Measurements from ENCODE around the gene DISP1. TPM values are rescaled to one million over a fixed set of nuclear protein-coding genes. Genes with fewer than 3 reads are reported as not detected.
A peak's percentile ranks its signal among the peaks of the same experiment; 100 is the strongest.

DISP1 gene
- total RNA-seq (2014; rRNA removed; shearing (Covaris generic)) = 12.2 and 15.0 TPM in 2 replicates
- polyA plus RNA-seq (2014; cell fraction: nucleus; rRNA removed) = 13.4 and 15.3 TPM in 2 replicates

DNA sequence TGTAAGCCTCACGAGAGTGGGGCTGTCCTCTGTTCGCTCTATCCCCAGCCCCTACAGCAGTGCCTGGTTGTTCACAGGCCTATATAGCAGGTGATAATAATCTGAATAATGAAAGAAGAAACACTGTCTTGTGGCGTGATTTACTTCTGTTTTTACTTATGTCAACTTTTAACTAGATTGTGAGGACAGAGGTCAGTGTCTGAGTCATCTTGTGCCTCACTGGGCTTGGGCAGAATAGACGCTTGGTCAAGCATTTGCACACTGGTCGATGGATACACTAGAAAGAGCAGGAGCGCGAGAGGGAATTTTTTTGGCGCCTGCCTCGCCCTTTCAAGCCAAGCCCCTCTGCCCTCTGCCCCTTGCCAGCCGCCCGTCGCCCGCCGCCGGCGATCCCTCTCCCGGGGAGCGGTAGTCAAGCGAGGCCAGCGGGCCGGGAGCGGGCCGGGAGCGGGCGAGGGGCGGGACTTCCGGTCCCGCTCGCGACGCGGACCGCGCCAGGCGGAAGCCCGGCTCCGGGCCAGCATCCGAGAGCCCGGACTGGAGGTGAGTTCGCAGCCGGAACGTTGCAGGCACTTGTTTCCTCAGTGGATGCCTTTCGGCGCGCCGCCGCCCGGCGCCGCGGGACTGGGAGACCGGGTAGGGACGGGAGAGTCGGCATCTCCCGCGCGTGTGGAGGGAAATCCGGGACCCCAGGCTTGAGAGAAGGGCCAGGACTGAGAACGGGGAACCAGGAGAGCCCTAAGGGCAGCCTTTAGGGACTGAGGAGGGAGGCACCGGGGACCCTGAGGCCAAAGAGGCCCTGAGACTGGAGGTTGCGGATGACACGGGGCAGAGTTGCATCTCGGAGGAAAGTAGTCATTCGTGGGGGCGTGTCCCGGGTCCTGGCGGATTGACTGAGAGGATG lies at the start of gene DISP1:
Gene DISP1 (plus strand): TSS at position 504 of the 904 bp plus-strand sequence. CDS start 127,785 bp downstream, outside the sequence.
- DNase-seq (ENCODE audit: extremely low read depth, low read depth) = peak; percentile 80

GRCh38 chr1:222767152-222767571 lies 47.7 kb upstream of the DISP1 start:
- DNase-seq (ENCODE audit: extremely low read depth, low read depth) = no peak

- DNase-seq (ENCODE audit: extremely low read depth, low read depth) = no peak
These were observed 46.2 kb upstream of the DISP1 start for GRCh38 chr1:222768592-222768991.

DNA sequence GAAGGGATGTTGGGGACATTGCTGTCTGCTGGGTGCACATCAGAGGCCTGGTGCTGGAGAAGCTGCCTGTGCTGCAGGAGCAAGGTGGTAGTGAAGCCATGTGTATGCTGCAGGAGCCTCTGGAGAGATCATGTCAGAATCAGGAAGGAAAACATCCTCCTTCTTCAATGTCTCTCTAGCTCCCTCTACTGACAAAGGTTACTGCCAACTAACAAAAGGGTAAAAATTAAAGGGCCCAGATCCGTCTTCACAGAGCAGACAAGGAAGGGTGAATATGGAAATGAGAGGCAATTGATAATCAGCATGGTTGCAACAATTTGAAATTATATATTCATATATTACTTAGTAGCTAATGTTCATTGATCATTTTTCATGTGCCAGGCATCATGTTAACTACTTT lies 45.7 kb upstream of the DISP1 start:
- no peak for DNase-seq (ENCODE audit: extremely low read depth, low read depth)

DNA sequence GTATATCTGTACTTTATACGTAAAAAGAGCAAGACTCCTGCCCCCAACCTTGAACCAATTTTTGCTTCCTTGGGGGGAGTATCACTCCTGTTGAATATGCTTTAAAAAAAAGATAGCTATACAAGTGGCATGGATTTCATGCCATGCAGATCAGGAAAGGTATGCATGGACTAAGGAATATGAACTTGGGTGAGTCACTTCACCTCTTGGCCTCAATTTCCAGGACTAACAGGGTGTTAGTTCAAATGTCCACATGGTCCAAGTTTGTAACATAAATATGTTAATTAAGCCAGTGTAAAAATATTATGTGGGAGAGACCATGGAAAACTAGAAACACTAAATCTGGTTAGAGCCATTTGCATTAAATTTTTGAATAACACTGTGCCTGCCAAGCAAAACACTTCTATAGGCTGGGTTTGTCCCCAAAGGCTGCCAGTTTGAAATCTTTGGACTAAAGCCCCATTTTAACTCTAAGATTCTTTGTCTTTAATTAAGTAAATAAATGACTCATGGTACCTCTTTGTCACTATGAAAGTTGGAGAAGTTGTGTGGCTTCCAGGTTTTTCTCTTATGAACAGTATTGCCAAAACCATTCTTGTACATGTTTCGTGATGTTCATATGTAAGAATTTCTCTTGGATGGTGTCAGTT lies 44.7 kb upstream of the DISP1 start:
- no peak for DNase-seq (ENCODE audit: extremely low read depth, low read depth)

DNA sequence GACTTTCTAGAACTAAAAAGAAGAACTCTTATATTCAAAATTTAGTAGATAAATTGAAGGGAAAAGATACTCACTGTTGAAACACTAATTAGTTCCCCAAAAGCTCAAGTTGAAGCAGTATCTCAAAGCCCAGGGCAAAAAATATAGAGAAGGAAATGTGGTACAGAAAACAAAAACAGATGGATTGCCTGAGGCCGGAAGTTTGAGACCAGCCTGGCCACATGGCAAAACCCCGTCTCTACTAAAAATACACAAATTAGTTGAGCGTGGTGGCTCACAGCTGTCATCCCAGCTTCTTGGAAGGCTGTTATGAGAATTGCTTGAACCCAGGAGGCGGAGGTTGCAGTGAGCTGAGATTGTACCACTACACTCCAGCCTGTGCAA lies 41.9 kb upstream of the DISP1 start:
- DNase-seq (ENCODE audit: extremely low read depth, low read depth) = no peak

- DNase-seq (ENCODE audit: extremely low read depth, low read depth) = peak; percentile 46
These were observed 37.4 kb upstream of the DISP1 start for GRCh38 chr1:222777463-222777862.

- DNase-seq (ENCODE audit: extremely low read depth, low read depth) = peak; percentile 56
These were observed 36.9 kb upstream of the DISP1 start for GRCh38 chr1:222777977-222778376.

DNA sequence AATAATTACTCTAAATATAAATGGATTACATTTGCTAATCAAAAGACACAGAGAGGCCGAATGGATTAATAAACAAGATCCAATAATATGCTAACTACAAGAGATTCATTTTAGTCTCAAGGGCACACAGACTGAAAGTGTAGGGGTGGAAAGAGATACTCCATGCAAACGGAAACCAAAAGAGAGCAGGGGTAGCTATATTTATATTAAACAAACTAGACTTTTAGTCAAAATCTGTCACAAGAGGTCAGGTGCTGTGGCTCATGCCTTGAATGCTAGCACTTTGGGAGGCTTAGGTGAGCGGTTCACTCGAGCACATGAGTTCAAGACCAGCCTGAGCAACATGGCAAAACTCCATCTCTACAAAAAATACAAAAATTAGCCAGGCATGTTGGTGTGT lies 33.6 kb upstream of the DISP1 start:
- DNase-seq (ENCODE audit: extremely low read depth, low read depth) = no peak

GRCh38 chr1:222783051-222783450 lies 31.8 kb upstream of the DISP1 start:
- DNase-seq (ENCODE audit: extremely low read depth, low read depth) = no peak

GRCh38 chr1:222784371-222784770 lies 30.5 kb upstream of the DISP1 start:
- no peak for DNase-seq (ENCODE audit: extremely low read depth, low read depth)

- DNase-seq (ENCODE audit: extremely low read depth, low read depth) = no peak
These were observed 29.9 kb upstream of the DISP1 start for GRCh38 chr1:222784916-222785315.

- no peak for DNase-seq (ENCODE audit: extremely low read depth, low read depth)
These were observed 29.3 kb upstream of the DISP1 start for GRCh38 chr1:222785529-222785928.

DNA sequence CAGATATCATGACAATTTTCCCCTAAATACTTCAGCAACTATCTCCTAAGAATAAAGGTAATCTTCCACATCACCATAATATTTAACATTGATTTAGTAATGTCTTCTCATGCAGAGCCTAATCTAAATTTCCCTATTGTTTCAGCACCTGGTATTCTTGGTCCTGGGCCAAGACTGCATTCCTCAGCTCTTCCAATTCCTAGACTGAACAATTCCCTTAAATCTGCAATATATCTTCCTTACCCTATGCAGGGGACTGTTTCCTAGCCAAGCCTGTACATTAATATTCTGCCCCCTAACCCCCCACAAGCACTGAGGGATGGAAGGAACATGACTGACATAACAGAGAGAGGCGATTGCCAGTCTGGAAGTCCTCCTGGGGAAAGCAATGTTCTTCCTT lies 28.7 kb upstream of the DISP1 start:
- DNase-seq (ENCODE audit: extremely low read depth, low read depth) = no peak

- no peak for DNase-seq (ENCODE audit: extremely low read depth, low read depth)
These were observed 27.1 kb upstream of the DISP1 start for GRCh38 chr1:222787729-222788128.

DNA sequence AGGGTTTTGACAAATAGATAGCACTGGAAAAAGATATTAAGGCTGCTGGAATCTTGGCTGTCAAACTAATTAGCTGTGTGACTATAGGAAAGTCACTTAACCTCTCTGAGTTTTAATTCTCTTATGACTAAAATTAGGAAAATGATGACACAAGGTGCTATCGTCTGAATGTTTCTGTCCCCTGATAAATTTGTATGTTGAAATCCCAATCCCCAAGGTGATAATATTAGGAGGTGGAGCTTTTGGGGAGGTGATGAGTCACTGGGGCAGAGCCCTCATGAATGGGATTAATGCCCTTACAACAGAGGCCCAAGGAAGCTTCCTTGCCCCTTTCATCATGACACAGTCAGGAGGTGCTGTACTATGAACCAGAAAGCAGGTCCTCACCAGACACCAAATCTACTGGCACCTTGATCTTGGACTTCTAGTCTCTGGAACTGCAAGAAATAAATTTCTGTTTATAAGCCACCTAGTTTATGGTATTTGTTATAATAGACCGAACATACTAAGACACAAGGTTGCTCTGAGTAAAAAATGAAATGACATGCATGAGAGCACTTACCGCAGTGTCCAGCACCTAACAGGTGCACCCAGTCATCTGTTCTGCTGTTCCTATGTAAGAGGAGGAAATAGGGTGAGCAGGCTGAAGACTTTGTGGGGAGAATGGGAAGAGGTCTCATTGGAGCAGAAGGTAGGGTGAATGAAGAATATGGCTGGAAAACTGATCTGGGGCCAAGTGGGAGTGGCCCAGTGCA lies 26.3 kb upstream of the DISP1 start:
- DNase-seq (ENCODE audit: extremely low read depth, low read depth) = no peak

GRCh38 chr1:222790115-222790514 lies 24.7 kb upstream of the DISP1 start:
- no peak for DNase-seq (ENCODE audit: extremely low read depth, low read depth)

GRCh38 chr1:222790520-222790919 lies 24.3 kb upstream of the DISP1 start:
- DNase-seq (ENCODE audit: extremely low read depth, low read depth) = no peak

DNA sequence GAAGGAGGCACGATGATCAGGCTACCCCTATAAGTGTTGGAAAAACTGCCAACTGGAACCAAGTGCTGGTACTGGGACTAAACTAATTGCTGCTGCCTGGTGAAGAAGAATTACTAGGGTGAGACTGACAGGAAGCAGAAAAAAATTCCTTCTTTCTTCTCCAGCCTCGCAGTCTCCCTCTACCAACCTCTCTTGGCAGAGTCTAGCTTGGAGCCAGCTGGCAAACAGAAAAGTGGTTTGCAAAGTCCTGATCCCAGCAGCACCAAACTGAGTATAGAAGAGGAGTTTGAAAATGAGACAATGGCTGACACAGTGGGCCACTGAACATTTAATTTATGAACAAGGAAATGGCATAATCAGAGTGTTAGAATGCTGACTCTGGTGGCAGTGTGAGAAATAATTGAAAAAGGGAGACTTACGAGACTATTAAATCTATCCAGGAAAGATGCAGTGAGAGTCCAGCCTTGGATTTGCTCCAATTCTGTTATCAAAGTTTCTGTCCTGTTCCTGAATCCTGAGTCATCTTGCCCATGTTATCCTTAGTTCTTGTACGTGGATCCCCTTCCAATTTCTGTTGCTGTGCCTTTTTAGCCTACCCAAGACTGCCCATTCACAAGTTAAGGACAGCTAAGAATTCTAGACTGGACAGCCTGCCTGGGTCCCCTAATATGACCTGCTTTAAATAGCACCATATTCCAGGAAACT lies 23.7 kb upstream of the DISP1 start:
- no peak for DNase-seq (ENCODE audit: extremely low read depth, low read depth)

- peak; percentile 41 for DNase-seq (ENCODE audit: extremely low read depth, low read depth)
These were observed 22.1 kb upstream of the DISP1 start for GRCh38 chr1:222792744-222793143.

All from NCI-H460 (cell line).